Epithelial cell of proximal tubule (primary cell): ENCODE data around the gene PWP2. TPM values are rescaled to one million over a fixed set of nuclear protein-coding genes. Genes with fewer than 3 reads are reported as not detected.
"Not testable (repeated sequence)": the region's sequence is repeated elsewhere in the genome, so short reads cannot be mapped to it uniquely, and the experiment has no call there.

Experiments used
- DNase-seq: peaks from one replicate; pipeline ENCODE4 v3.0.0-alpha.2; 2011; ENCODE audit warnings: low read depth
- H3K4me3 ChIP-seq: 2 replicates; pipeline ENCODE4 v1.5.1; 2011; ENCODE audit warnings: low read depth, mild to moderate bottlenecking, low read length
- total RNA-seq: library from RNA; depleted of rRNA; stranded (reverse); fragments of >200 nt; gene quantifications from 2 replicates; pipeline ENCODE4 v1.2.3, GENCODE V29; 2015

The PWP2 gene
- total RNA-seq, 1 donor from 2014 or later, result 5.0 TPM

DNA sequence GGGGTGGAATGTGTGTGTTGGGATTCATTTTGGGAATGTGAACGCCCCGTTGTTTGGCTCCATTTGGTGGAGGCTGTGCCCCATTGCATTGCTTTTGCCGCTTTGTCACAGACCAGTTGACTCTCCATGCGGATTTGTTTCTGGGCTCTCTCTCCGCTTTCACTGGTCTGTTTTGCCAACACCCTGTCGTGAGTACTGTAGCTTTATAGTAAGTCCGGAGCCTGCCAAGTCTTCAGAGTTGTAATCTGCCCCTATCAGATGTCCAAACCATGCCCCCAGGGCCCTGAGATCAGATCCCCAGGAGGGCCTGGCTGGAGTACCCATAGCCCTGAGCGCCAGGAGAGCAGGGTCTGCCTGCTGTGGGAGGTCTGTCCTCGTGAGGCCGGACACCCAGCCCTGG lies 43.1 kb downstream of the PWP2 start:
- not testable (repeated sequence) for H3K4me3 ChIP-seq, DNase-seq

DNA sequence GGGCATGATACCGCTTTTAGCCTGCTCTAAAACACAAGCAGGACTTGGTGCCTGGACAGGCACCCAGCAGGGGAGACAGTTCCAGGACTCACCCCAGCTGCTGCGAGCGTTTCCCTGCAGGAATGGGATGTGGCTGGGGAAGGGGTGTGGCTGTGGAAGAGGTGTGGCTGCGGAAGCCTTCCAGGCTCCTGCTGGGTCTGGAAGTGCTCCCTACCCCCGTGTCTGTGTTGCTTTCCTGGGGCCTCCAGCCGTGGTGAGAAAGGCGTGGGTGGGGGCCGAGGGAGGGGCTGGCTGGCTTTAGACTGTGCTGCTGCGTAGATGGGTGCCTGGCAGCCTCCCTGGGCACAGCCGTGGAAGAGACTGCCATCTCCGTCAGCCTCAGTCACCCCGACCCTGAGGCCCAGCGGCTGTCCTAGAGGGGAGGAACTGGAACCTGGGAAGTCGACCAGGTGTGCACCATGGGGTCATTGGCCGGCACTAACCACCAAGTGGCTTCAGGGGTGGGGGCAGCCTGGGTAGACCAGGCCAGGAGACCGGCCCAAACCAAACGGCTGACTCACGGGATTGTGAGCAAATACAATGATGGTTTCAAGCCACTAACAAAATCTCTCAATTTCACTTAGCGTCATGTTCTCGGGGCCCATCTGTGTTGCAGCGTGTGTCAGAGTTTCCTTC lies 46.2 kb downstream of the PWP2 start:
- DNase-seq, H3K4me3 ChIP-seq: not testable (repeated sequence)

DNA sequence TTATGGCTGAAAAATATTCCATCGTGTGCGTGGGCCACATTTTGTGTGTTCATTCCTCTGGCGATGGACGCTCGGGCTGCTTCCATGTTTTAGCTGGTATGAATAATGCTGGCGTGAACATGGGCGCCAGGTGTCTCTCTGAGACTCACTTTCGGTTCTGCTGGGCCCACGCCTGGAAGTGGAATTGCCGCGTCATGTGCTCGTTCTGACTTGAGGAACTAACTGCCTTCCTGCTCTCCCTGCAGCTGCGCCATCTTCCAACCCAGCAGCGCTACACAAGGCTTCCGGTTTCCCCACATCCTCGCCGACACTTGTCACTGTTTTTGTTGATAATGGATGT lies 46.7 kb downstream of the PWP2 start:
- not testable (repeated sequence) for H3K4me3 ChIP-seq, DNase-seq

DNA sequence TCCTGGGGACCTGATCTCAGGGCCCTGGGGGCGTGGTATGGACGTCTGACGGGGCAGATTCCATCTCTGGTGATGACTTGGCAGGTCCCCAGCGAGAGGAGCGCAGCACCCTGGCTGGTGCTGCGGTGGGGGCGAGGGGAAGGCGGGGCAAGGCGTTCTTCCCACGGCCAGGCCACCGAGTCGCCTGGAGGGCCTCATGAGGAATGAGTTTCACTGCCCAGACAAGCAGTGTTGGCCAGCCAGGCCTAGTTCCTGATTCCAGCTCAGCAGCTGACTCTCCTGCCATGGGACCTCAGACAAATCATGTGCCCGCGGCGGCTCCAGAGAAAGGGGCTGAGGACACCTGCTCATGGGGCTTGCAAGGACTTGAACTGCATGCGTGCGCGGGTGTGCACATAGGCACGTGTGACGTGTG lies 47.6 kb downstream of the PWP2 start:
- not testable (repeated sequence) for DNase-seq

DNA sequence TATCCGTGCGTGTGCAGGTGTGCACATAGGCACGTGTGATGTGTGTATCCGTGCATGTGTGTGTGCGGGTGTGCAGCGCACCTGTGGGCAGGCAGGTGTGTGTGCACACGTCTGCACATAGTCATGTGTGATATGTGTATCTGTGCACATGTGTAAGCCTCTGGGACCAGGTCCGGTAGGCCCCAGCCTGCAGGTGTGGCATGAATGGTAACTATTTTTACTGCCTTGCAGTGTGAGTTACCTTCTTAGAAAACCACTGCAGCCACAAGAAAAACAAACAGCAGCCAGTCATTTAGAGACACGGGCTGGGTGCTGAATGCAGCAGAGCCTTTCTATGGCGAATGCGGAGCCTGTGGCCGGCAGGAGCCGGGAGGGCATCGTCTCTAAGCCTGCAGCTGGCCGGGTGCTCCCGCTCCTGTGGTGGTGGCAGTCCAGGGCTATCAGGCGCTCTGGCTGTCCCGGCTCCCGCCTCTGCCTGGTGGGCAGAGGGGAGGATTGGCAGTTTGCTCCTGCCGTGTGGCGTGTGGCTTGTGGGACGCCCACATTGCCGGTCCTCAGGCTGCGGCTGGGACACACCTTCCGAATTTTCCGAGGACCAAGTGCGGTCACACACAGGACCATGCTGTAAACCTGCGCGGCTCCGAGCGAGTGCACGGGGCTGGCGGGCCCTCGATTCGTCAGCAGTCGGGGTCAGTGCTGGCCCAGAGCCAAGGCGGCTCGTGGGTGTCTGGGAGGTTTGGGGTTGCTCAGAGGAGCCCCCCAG lies 48.2 kb downstream of the PWP2 start:
- DNase-seq, H3K4me3 ChIP-seq: not testable (repeated sequence)

More for the DNA sequence above, 47.6 kb downstream of the PWP2 start:
- not testable (repeated sequence) for H3K4me3 ChIP-seq

DNA sequence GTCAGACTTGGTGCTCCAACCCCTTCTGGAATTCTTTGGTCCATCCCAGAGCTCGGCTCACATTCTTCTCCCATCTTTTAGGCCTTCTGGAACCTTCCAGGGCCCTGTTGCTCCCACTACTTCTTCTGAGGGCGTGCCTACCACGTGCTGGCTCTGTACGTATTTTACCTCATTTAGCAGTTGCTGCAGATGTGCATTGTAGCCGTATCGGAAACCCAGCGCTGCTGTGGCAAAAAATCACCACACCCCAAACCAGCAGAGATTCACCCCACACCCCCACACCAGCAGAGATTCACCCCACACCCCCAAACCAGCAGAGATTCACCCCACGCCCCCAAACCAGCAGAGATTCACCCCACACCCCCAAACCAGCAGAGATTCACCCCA lies 48.8 kb downstream of the PWP2 start:
- not testable (repeated sequence) for DNase-seq, H3K4me3 ChIP-seq

DNA sequence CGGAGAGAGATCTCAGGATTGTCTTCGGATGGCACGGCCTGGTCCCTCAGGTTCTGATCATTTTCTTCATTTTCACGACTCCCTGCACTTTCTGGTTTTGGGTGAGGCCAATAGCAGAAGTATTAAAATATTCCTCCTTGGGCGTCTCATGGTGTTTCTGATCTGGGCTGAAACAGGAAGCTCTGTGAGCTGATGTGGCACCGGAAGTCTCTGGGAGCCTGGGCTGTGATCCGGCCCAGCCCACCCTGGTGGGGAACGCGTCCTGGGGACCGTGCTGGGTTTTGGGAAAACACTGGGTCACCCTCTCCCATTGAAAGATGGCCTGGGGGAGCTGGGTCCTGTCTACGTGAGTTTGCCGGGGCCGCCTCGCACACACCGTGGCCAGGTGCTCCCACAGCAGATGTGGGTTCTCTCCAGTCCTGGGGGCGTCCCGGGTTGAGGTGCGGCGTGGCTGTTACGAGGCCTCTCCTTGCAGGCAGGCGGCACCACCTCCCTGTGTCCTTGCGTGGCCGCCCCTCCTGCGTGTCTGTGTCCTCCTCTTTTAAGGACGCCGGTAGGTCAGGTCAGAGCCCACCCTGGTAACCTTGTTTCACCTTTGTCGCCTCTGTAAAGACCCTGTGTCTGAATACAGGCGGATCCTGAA lies 50.4 kb downstream of the PWP2 start:
- H3K4me3 ChIP-seq, DNase-seq: not testable (repeated sequence)

DNA sequence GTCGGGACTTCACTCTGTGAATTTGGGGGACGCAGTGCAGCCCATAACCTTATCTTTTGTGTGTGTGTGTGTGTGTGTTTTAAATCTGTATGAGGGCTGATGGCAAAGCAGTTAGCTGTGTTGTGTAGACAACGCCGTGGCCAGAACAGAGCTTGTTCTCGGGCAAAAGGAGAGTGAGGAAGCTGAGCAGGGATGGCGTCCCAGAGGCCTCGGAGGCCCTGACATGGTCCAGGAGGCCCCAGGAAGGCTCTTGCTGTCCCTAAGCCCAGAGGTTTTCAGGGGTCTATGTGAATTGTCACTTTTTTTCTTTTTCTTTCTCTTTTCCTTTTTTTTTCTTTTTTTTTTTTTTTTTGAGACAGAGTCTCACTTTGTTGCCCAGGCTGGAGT lies 50.9 kb downstream of the PWP2 start:
- not testable (repeated sequence) for H3K4me3 ChIP-seq, DNase-seq

DNA sequence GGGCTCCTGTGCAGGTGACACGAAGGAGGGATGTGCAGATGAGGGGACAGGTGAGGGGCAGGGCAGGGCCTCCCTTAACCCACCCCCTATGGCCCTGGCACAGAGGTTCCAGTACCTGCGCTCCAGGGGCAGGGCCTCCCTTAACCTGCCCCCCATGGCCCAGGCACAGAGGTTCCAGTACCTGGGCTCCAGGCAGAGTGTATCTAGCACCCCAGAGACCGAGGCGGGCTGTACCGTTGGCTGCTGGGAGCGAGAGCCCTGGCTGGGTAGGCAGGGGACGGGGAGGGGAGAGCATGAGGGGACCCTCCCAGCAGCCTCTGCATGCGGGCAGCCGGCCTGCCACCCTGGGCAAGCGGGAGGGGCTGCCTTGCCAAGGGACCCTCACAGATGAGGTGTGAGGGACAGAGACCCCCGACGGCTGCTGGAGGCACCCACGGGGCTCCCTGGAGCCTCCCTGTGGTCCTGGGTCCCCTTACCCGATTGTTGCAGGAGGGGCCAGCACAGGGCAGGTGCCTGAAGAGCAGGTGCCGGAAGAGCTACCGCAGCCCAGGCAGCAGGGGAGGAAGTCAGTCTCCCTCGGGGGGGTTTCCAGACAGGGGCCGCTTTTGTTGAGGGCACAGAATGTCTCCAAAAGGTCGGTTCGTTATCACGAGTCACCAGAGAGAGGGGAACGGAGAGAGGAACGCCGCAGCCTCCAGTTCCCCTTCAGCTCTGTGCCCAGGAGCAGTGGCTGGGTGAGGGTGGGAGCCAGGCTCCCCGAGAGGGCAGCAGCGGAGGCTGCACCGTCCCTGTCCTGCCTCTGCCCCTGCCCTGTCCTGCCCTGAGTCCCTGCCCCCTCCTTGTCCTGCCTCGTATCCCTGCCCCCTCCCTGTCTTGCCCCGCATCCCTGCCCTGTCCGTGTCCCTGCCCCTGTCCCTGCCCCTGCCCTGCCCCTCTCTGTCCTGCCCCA lies 52.4 kb downstream of the PWP2 start:
- not testable (repeated sequence) for DNase-seq, H3K4me3 ChIP-seq

DNA sequence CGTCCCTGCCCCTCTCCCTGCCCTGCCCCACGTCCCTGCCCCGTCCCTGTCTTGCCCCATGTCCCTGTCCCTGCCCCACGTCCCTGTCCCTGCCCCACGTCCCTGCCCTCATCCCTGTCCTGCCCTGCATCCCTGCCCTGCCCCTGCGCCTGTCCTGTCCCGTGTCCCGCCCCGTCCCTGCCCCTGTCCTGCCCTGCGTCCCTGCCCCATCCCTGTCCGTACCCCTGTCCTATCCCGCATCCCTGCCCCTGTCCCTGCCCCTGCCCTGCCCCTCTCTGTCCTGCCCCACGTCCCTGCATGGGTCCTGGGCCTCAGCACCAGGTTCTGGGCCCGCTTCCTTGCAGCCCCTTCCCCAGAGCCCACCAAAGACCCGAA lies 53.1 kb downstream of the PWP2 start:
- not testable (repeated sequence) for H3K4me3 ChIP-seq, DNase-seq

DNA sequence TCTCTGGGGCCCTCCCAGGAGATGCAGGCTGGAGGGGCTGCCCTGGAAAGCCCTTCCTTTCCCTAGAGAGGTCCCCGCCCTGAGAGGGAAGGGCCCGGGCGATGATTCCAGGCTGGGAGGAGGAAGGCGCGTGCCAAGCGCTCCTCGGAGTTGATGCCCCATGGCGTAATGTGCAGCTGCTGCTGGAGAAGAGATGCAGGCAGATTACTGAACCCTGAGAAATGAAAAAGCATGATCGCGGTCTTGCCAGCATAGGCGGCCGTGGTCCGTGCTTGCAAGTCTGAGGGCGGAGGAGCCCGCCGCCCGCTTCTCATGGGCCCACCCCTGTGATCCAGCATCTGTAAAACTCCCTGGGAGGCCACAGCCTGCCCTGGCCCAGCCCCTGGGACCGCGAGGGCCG lies 53.6 kb downstream of the PWP2 start:
- not testable (repeated sequence) for DNase-seq, H3K4me3 ChIP-seq

DNA sequence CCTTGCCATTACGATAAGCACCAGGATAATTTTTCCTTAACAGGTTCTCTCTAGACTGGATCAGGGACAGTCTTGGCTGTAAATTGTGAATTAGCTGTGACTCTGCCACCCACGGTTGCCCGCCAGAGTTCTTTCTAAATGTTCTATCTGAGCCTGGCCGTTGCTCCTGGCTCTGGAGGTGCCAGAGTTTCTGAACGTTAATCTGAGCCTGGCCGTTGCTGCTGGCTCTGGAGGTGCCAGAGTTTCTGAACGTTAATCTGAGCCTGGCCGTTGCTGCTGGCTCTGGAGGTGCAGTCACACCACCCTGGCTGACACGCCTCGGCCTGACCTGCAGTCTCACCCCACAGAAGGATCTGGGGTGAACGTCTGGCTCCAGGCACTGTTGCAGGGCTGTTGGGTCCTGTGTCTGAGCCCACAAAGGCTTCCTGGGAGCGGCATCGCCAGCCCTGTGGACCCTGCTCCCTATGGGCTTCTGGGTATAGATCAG lies 56.0 kb downstream of the PWP2 start:
- H3K4me3 ChIP-seq, DNase-seq: not testable (repeated sequence)

DNA sequence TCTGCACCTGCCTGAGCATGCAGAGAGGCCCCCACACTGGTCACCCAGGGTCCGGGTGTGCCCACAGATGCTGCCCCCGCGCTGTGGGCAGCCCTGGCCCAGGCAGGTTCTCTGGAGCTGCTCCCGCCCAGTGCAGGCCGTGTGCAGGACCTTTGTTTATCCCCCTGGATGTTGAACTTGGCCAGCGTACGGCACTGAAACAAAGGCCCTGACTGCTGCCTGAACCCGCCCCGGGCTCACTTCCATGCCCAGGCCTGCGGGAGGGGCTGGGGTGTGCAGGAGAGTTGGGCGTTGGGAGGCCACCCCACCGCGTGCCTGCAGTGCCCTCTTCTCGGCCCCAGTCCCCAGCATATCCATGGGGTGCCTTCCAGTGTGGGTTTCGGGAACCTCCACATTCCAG lies 58.7 kb downstream of the PWP2 start:
- H3K4me3 ChIP-seq, DNase-seq: not testable (repeated sequence)

DNA sequence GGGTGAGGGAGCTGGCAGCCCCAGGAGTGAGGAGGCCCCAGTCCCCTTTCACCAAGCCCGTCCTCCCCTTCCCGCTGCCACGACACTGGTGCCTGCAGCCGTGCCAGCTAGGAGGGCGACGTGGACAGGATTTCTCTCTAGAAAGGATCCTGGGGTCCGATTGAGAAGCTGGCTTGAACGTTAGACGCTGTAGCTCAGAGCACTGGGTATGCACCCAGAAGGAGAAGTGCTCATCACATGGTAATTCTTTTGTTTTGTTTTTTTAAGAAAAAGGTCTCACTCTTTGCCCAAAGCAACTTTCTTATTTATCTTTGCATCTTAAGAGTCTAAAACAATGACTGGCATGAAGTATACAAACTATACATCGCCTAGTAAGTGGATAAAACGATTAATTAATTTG lies 60.3 kb downstream of the PWP2 start:
- DNase-seq, H3K4me3 ChIP-seq: not testable (repeated sequence)

DNA sequence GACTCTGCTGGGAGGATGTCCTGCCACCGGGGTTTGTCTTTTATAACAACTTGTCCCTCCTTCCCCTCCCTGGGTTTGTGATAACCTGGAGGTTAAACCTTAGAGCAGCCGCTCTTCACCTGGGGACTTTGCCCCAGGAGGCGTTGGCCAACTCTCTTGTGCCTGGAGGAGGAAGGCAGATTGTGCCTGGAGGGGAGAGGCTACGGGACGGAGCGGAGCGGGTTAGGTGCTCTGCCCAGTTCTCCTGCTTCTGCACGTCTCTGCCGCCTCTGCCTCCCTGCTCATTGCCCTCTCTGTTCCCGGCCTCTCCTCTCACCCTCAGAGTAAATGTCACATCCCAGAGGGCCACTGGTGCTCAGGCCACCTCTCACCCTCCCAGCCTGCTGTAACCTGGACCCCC lies 63.1 kb downstream of the PWP2 start:
- H3K4me3 ChIP-seq, DNase-seq: not testable (repeated sequence)

DNA sequence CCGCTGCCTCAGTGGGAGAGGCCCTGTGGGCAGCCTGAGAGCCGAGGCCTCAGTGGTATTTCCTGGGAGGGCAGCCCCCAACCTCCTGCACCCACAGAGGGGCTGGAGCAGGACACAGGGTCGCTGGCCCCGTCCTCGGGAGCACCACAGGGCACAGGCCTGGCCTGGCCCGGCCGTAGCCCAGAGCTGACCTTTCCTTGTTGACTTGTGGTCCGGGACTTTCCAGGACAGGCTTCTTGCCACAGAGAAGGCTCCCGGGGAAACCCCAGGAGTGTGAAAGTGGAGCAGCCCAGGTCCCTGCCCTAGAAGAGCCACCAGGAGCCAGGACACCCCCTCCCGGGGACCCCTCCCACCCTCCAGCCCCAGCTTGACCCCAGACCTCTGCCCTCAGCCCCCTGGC lies 63.7 kb downstream of the PWP2 start:
- H3K4me3 ChIP-seq, DNase-seq: not testable (repeated sequence)

DNA sequence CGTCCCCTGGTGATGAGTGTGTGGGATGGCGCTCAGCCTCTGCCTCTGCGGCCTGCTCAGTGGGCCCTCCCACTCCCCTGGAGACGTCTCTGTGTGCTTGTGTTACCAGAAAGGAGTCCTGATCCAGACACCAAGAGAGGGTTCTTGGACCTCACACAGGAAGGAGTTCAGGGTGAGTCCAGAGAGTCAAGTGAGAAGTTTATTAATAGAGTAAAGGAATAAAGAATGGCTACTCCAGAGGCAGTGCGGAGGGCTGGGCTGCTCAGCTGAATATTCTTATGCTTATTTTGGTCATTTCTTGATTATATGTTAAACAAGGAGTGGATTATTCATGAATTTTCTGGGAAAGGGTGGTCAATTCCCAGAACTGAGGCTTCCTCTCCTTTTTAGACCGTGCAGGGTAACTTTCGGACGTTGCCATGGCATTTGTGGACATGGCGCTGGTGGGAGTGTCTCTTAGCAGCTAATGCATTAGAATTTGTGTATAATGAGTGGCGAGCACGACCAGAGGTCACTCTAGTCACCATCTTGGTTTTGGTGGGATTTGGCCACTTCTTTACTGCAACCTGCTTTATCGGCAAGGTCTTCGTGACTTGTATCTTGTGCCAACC lies 64.9 kb downstream of the PWP2 start:
- not testable (repeated sequence) for H3K4me3 ChIP-seq, DNase-seq

DNA sequence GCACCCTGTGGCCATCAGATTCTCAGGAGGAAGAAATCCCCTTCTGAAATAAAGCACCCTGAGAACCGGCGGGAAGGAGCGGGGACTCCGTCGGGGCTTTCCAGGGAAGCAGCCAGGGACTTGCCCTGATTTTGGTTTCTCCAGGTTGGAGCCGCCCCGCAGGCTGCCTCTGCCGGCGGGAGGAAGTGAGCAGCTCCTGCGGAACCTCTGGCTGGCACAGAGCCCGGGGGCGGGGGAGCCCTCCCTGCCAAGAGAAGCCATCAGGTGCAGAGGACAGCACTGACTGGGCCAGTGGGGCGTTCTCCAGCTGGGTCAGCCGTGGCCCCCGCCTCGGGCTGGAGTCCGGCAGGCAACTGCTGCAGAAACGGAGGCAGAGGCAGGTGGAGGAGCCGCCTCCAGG lies 65.5 kb downstream of the PWP2 start:
- not testable (repeated sequence) for DNase-seq

DNA sequence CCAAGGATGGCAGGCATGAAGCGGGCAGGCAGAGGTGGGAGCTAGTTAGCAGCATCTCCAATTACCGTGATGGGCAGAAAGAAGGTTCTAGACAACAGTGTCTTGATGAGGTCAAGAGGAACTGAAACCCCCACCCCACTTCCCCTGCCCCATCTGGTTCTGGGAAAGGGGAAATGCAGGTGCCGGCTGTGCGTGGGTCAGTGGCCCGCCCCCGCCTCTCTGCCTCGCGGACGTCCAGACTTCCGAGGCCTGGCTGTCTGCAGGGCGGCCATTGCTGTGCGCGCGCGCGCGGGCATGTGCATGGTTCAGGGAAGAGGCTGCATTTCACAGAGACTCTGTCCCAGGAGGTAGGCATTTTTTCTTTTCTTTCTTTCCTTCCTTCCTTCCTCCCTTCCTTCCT lies 68.0 kb downstream of the PWP2 start:
- not testable (repeated sequence) for H3K4me3 ChIP-seq, DNase-seq

More for the DNA sequence above, 65.5 kb downstream of the PWP2 start:
- not testable (repeated sequence) for H3K4me3 ChIP-seq
